ENCODE results near the gene CDC42EP3.

The CDC42EP3 gene

DNA sequence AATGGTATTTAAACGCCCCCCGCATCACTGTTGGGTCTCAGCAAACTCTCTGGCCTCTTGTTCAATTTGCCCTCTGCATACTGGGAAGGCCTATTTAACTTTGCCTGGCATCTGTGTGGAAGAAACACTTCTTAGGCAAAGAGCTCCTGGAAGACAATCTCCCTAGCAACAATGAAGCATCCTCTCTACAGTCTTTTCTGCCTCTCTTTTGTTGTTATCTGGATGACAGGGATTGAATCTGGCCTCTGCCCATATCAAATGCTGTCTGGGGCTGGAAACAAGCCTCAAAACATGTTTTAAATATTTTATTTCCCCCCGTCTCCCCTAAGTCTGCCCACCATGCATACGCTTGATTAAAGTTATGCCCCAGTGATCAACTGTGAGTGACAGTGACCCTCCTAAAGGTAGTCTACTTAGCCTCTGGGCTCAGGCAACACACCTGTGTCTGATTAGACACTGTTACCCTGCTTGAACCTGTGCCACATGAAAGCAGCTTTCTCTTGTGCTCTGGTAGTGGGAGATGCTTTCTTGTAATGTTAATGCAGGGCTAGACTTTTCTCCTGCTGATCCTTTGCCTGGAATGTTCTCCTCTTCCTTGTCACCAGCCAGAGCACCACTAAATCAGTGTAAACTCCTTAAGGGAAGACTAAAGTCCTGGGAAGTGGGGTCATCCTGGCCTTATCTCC lies 34.9 kb downstream of the CDC42EP3 start:
- no peak for DNase-seq (ENCODE audit: low spot score)

- no peak for DNase-seq (ENCODE audit: low spot score)
Measured at GRCh38 chr2:37635504-37636380, 35.7 kb downstream of the CDC42EP3 start.

- no peak for DNase-seq (ENCODE audit: low spot score)
Measured at GRCh38 chr2:37634914-37635503, 36.4 kb downstream of the CDC42EP3 start.

DNA sequence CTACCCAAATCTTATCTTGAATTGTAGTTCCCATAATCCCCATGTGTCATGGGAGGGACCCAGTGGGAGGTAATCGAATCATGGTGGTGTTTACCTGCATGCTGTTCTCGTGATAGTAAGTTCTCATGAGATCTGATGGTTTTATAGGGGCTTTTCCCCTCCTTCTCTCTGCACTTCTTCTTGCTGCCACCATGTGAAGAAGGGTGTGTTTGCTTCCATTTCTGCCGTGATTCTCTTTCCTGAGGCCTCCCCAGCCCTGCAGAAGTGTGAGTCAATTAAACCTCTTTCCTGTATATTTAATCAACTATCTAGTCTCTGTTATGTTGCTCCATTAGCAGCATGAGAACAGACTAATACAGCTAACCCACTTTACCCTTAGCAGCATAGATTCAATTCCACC lies 37.6 kb downstream of the CDC42EP3 start:
- DNase-seq (ENCODE audit: low spot score), result no peak

- no peak for DNase-seq (ENCODE audit: low spot score)
Measured at GRCh38 chr2:37633234-37633633, 38.2 kb downstream of the CDC42EP3 start.

- no peak for DNase-seq (ENCODE audit: low spot score)
Measured at GRCh38 chr2:37632310-37632709, 39.1 kb downstream of the CDC42EP3 start.

- DNase-seq (ENCODE audit: low spot score), result no peak
Measured at GRCh38 chr2:37631698-37632097, 39.7 kb downstream of the CDC42EP3 start.

GRCh38 chr2:37631292-37631691 lies 40.1 kb downstream of the CDC42EP3 start:
- DNase-seq (ENCODE audit: low spot score), result no peak

DNA sequence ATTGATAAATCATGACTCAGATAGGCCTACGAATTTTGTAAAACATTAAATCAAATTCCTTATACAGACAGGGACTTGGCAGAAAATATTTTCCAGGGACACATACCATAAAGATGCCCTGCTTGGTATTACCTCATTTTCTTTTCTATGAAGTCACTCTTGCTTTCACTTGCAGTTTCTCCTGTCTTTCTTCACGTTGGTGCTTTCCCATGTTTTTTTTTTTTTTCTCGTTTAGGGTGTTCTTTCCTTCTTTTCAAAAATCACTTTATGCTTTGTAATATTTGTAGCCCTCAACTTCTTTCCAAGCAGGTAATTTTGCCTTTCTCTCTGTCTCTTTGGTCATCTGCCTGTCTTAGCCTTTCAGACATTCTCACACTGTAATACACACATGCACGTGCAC lies 40.7 kb downstream of the CDC42EP3 start:
- DNase-seq (ENCODE audit: low spot score), result no peak

DNA sequence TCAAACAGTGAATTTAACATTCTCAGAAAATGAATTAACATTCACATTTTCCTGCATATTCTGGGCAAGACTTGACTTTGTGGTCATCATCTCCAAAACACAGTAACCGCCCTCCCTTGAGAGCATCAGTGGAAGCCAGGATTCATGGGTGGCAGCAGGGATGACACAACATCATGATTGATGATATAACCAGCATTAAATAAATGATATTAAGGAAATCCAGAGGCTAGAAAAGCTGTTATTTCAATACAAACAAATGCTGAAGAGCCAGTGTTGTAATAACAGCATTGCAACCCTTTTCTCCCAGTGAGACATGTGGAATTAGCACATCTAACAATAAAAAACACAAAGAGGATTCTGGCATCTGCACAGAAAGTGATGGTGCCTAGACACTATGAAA lies 41.1 kb downstream of the CDC42EP3 start:
- no peak for DNase-seq (ENCODE audit: low spot score)

- DNase-seq (ENCODE audit: low spot score), result no peak
Measured at GRCh38 chr2:37629529-37629928, 41.9 kb downstream of the CDC42EP3 start.

DNA sequence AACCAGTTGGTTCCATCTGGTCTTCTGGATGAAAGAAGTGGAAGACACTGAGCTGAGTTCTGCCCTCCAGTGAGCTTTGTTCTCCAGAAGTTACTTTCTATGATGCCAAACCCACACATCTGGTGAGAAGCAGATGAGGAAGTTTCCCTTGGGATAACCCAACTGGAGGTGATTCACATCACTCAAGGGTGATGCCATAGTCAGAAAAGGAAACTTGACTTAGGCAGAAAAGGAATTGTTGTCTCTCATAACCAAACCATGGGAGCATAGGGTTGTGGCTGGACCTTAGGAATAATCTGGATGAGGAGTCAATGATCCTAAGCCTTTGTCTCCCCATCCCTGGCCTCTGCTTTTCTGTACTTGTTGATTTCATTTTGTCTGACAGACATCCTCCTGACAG lies 43.7 kb downstream of the CDC42EP3 start:
- DNase-seq (ENCODE audit: low spot score), result peak; percentile 50

- no peak for DNase-seq (ENCODE audit: low spot score)
Measured at GRCh38 chr2:37625796-37626571, 45.5 kb downstream of the CDC42EP3 start.

- peak; percentile 73 for DNase-seq (ENCODE audit: low spot score)
Measured at GRCh38 chr2:37625156-37625555, 46.3 kb downstream of the CDC42EP3 start.

GRCh38 chr2:37623971-37624900 lies 47.2 kb downstream of the CDC42EP3 start:
- DNase-seq (ENCODE audit: low spot score), result no peak

GRCh38 chr2:37623406-37623805 lies 48.0 kb downstream of the CDC42EP3 start:
- DNase-seq (ENCODE audit: low spot score), result no peak

GRCh38 chr2:37622450-37623100 lies 48.9 kb downstream of the CDC42EP3 start:
- no peak for DNase-seq (ENCODE audit: low spot score)

- no peak for DNase-seq (ENCODE audit: low spot score)
Measured at GRCh38 chr2:37621199-37621598, 50.2 kb downstream of the CDC42EP3 start.

DNA sequence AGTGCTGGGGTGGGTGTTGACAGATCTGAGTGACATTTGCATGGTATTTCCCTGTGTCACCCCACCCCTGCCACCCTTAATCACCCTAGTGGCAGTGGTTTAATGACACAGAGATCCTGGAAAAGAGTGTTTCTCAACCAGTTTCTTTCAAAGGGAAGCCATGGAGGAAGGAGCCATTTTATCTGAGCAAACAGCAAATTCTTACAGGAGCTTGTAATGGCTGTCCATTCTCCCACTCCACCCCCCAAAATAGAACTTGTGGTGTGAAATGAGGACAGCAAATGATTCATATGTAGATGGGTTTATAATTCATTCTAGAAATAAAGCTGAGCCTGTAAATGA lies 51.5 kb downstream of the CDC42EP3 start:
- DNase-seq (ENCODE audit: low spot score), result no peak

DNA sequence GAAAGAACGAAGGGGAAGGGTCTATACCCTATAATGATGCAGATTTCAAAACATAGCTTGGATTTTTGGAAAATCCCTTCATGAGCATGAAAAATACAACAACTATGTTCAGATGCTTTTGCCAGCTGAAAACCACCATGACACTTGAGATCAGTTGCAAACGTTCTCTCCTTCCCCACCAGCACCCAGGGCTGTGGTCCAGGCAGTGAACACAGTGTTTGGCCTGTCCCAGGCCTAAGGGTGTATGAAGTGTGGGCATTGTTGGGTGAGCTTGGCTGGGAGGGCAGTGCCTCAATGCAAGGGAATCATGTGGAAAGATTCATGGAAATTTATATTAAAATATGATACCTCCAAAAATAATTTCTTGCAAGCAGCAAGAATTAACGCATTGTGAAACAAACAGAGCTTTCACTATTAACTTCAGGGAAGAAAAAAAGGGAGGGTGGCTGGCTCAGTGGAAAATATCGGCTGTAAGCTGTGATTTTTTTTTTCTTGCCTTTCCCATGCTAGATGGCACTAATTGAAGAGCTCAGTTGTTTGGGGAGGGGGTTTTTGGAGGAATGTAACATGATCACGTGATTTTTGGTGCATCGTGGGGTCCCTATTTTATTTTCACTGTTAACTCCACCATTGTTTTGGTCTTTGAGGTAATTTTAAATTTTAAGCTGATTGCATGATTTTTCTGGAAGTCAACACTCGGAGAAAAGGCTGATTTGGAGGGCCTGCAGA lies 52.0 kb downstream of the CDC42EP3 start:
- DNase-seq (ENCODE audit: low spot score), result no peak

Measured in kidney tubule cell (primary cell).